ENCODE results near the gene MED12L.

MED12L gene

GRCh38 chr3:151407928-151408327 lies 322.5 kb downstream of the MED12L start:
- Histone ChIP-seq H3K4me3 (ENCODE audit: low read length) (no peak overlapping the region), H3K9me2 (replicated peaks; ENCODE audit: insufficient read depth, low read length) (no peaks in the 10 kb centered on the region), H3K9me3 (replicated peaks; ENCODE audit: insufficient read depth, low read length) (no peaks in the 10 kb centered on the region), H3K27ac (ENCODE audit: low read length) (no peak overlapping the region), H2AFZ (ENCODE audit: low read length) (no peak overlapping the region), H3K79me2 (ENCODE audit: low read length) (no peaks in the 10 kb centered on the region), H3K4me1 (ENCODE audit: low read length) (no peaks in the 10 kb centered on the region), H3K4me2 (ENCODE audit: low read depth, low read length) (no peak overlapping the region), H3F3A (ENCODE audit: insufficient read depth, low read length) (no peaks in the 10 kb centered on the region), H4K20me1 (ENCODE audit: insufficient read depth, low read length) (no peaks in the 10 kb centered on the region), H3K27me3 (replicated peaks; ENCODE audit: insufficient read depth, low read length) (no peaks in the 10 kb centered on the region), H3K9ac (ENCODE audit: low read length) (no peak overlapping the region), H3K36me3 (replicated peaks; ENCODE audit: insufficient read depth, low read length) (no peaks in the 10 kb centered on the region)
- TF ChIP-seq, protein P1, sequence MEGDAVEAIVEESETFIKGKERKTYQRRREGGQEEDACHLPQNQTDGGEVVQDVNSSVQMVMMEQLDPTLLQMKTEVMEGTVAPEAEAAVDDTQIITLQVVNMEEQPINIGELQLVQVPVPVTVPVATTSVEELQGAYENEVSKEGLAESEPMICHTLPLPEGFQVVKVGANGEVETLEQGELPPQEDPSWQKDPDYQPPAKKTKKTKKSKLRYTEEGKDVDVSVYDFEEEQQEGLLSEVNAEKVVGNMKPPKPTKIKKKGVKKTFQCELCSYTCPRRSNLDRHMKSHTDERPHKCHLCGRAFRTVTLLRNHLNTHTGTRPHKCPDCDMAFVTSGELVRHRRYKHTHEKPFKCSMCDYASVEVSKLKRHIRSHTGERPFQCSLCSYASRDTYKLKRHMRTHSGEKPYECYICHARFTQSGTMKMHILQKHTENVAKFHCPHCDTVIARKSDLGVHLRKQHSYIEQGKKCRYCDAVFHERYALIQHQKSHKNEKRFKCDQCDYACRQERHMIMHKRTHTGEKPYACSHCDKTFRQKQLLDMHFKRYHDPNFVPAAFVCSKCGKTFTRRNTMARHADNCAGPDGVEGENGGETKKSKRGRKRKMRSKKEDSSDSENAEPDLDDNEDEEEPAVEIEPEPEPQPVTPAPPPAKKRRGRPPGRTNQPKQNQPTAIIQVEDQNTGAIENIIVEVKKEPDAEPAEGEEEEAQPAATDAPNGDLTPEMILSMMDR (IDR thresholded peaks at IDR 0.05; ENCODE audit: low read length): no peak
- TF ChIP-seq EZH2 (optimal IDR thresholded peaks at IDR 0.05; ENCODE audit: low read depth, low read length) (no peak), EZH2phosphoT487 (IDR thresholded peaks at IDR 0.05; ENCODE audit: low read length) (no peak)
- DNase-seq: no peak

GRCh38 chr3:151410891-151411559 lies 325.6 kb downstream of the MED12L start:
- no peaks in the 10 kb centered on the region for H4K20me1 ChIP-seq (ENCODE audit: insufficient read depth, low read length)
- no peaks in the 10 kb centered on the region for H3K79me2 ChIP-seq (ENCODE audit: low read length)
- H3K9me2 ChIP-seq (replicated peaks; ENCODE audit: insufficient read depth, low read length): no peaks in the 10 kb centered on the region
- no peak overlapping the region for H2AFZ ChIP-seq (ENCODE audit: low read length)
- H3K4me3 ChIP-seq (ENCODE audit: low read length): no peak overlapping the region
- no peaks in the 10 kb centered on the region for H3F3A ChIP-seq (ENCODE audit: insufficient read depth, low read length)
- H3K27ac ChIP-seq (ENCODE audit: low read length): no peak overlapping the region
- H3K36me3 ChIP-seq (replicated peaks; ENCODE audit: insufficient read depth, low read length): no peaks in the 10 kb centered on the region
- TF ChIP-seq, protein P1 (IDR thresholded peaks at IDR 0.05; ENCODE audit: low read length): no peak
- no peaks in the 10 kb centered on the region for H3K27me3 ChIP-seq (replicated peaks; ENCODE audit: insufficient read depth, low read length)
- no peak overlapping the region for H3K4me2 ChIP-seq (ENCODE audit: low read depth, low read length)
- no peak for DNase-seq
- H3K4me1 ChIP-seq (ENCODE audit: low read length): no peaks in the 10 kb centered on the region
- H3K9ac ChIP-seq (ENCODE audit: low read length): no peak overlapping the region
- no peaks in the 10 kb centered on the region for H3K9me3 ChIP-seq (replicated peaks; ENCODE audit: insufficient read depth, low read length)

GRCh38 chr3:151412989-151413388 lies 327.5 kb downstream of the MED12L start:
- no peaks in the 10 kb centered on the region for H3K9me2 ChIP-seq (replicated peaks; ENCODE audit: insufficient read depth, low read length)
- TF ChIP-seq EZH2phosphoT487 (IDR thresholded peaks at IDR 0.05; ENCODE audit: low read length) (no peak), EZH2 (optimal IDR thresholded peaks at IDR 0.05; ENCODE audit: low read depth, low read length) (no peak)
- TF ChIP-seq, protein P1 (IDR thresholded peaks at IDR 0.05; ENCODE audit: low read length): no peak

More at GRCh38 chr3:151412989-151413388, 327.5 kb downstream of the MED12L start:
- Histone ChIP-seq H2AFZ (ENCODE audit: low read length) (no peak overlapping the region), H3F3A (ENCODE audit: insufficient read depth, low read length) (no peaks in the 10 kb centered on the region), H3K9ac (ENCODE audit: low read length) (no peak overlapping the region), H3K9me3 (replicated peaks; ENCODE audit: insufficient read depth, low read length) (no peaks in the 10 kb centered on the region), H3K27me3 (replicated peaks; ENCODE audit: insufficient read depth, low read length) (no peaks in the 10 kb centered on the region), H3K36me3 (replicated peaks; ENCODE audit: insufficient read depth, low read length) (no peaks in the 10 kb centered on the region), H3K4me2 (ENCODE audit: low read depth, low read length) (no peak overlapping the region), H3K4me1 (ENCODE audit: low read length) (no peaks in the 10 kb centered on the region), H3K27ac (ENCODE audit: low read length) (no peak overlapping the region), H3K4me3 (ENCODE audit: low read length) (no peak overlapping the region), H4K20me1 (ENCODE audit: insufficient read depth, low read length) (no peaks in the 10 kb centered on the region), H3K79me2 (ENCODE audit: low read length) (no peaks in the 10 kb centered on the region)
- DNase-seq: no peak
